Kasumi-1 (cell line): ENCODE data around the gene TCF4.
"Not testable (repeated sequence)": the region's sequence is repeated elsewhere in the genome, so short reads cannot be mapped to it uniquely, and the experiment has no call there.

Experiments used
- DNase-seq, 2 experiments: peaks; one replicate each; lab custom pipeline; 2025; lab: John Stamatoyannopoulos, UW

The TCF4 gene

GRCh38 chr18:55475916-55476315 is 112.1 kb downstream of the TCF4 start:
- DNase-seq: no peak

- DNase-seq: no peak
These were observed 112.5 kb downstream of the TCF4 start for GRCh38 chr18:55475467-55475866.

- DNase-seq: no peak
These were observed 114.4 kb downstream of the TCF4 start for GRCh38 chr18:55473560-55473959.

GRCh38 chr18:55473058-55473457 is 114.9 kb downstream of the TCF4 start:
- no peak for DNase-seq

GRCh38 chr18:55470826-55471225 is 117.2 kb downstream of the TCF4 start:
- no peak for DNase-seq

- not testable (repeated sequence) for DNase-seq
These were observed 118.9 kb downstream of the TCF4 start for GRCh38 chr18:55469134-55469533.

GRCh38 chr18:55466789-55467188 is 121.2 kb downstream of the TCF4 start:
- no peak for DNase-seq

GRCh38 chr18:55465313-55465712 is 122.7 kb downstream of the TCF4 start:
- DNase-seq: no peak

- DNase-seq: no peak
These were observed 123.4 kb downstream of the TCF4 start for GRCh38 chr18:55464581-55464980.

GRCh38 chr18:55462652-55463051 is 125.3 kb downstream of the TCF4 start:
- DNase-seq: no peak

- DNase-seq: no peak
These were observed 126.1 kb downstream of the TCF4 start for GRCh38 chr18:55461848-55462247.

- no peak for DNase-seq
These were observed 129.4 kb downstream of the TCF4 start for GRCh38 chr18:55458456-55459203.

- DNase-seq: no peak
These were observed 131.0 kb downstream of the TCF4 start for GRCh38 chr18:55457028-55457427.

GRCh38 chr18:55455938-55456337 is 132.1 kb downstream of the TCF4 start:
- DNase-seq: no peak

- DNase-seq: no peak
These were observed 134.8 kb downstream of the TCF4 start for GRCh38 chr18:55453186-55453585.

- DNase-seq: no peak
These were observed 135.8 kb downstream of the TCF4 start for GRCh38 chr18:55452123-55452611.

GRCh38 chr18:55449412-55450140 is 138.4 kb downstream of the TCF4 start:
- DNase-seq: no peak

- no peak for DNase-seq
These were observed 139.6 kb downstream of the TCF4 start for GRCh38 chr18:55448420-55448819.

GRCh38 chr18:55447672-55448018 is 140.3 kb downstream of the TCF4 start:
- DNase-seq: no peak

GRCh38 chr18:55446996-55447671 is 140.9 kb downstream of the TCF4 start:
- DNase-seq: no peak

GRCh38 chr18:55444536-55444935 is 143.5 kb downstream of the TCF4 start:
- DNase-seq: no peak

- no peak for DNase-seq
These were observed 144.2 kb downstream of the TCF4 start for GRCh38 chr18:55443776-55444175.

- DNase-seq: no peak
These were observed 145.4 kb downstream of the TCF4 start for GRCh38 chr18:55442561-55442960.
